Fibroblast of skin of back (primary cell): ENCODE measurements around the gene SYNE1.

Experiments used
- DNase-seq: peaks from one replicate; pipeline ENCODE4 v3.0.0-alpha.2; 2013

The SYNE1 gene

DNA sequence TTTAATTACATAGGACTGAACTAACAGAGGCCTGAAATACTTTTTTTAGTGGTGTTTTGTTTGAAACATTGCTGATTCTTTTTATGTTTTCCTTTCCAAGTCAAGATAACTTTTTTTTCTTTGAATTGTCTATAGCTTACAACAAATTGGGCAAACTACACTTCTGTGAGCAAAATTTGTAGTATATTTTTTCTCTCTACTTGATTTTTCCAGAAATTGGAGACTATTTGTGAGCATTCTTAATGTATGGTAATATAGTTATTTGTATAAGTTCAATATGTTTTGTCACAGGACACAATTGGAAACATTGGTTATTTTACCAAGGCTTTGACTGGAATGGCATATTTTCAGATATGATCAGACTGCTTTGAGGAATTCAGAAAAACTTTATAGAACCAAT lies 216.5 kb downstream of the SYNE1 start:
- no peak for DNase-seq

- DNase-seq: no peak
These were observed 218.6 kb downstream of the SYNE1 start for GRCh38 chr6:152418551-152418950.

GRCh38 chr6:152416652-152417051 lies 220.5 kb downstream of the SYNE1 start:
- no peak for DNase-seq

DNA sequence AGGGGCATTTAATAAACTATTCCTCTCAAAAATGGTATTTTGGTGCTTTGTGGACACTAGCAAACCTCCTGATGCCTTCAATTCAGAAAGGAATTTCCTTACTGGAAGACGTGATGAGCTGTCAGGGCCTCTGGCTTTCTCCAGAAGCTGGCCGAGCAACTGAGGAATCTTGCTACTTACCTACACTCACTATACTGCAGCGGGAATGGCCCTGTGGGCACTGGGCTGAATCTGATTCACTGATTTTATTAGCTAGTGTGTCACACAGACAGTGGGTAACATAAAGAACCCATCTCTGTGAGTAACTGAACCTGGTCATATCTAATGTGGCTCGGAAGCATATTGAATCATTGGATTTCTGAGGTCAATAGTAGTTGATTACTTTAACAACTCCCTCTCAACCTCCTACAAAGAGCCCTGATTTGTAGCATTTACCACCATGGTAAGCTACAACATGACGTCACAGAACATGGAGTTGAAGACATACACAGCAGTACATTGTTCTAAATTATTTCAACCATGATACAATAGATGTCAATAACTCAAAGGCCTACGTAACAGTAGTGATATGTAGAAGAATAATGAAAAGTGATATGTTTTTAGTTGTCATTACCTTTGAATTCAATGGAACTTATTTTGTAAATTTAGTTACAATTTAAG lies 232.1 kb downstream of the SYNE1 start:
- no peak for DNase-seq

DNA sequence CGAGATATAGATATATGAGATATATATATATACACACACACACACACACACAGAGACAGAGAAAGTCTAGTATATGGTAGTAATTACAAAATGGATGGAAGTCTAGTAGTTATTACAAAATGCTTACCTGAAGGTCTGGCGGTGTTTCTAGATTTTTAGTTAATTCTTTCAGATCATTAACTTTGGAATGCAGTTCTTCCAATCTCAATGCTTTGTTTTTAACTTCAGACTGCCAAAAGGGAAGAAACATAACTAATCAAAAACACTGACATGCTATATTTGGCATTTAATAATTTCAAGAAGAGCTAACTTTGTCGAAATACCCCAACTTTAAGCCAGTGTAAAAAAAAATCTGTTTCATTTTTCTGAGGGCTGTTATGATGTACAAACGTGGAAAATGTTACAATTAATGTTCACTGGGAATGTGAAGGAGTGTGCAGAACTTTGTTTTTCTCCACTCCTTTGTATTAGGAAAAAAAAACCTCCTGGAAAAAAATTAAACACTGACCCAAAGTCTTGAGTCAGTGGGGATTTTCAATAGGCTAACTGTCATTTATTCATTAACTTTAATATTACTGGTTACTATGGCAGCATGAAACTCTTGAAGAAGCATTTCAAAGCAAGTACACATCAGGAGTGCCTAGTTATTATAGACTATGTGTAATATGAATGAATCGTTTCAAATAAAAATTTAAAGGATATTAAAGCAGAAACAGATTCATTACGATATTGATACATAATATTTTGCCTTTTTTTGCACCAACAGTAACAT lies 232.9 kb downstream of the SYNE1 start:
- no peak for DNase-seq

- no peak for DNase-seq
These were observed 234.4 kb downstream of the SYNE1 start for GRCh38 chr6:152402791-152403190.

- DNase-seq: peak; percentile 77
These were observed 235.2 kb downstream of the SYNE1 start for GRCh38 chr6:152401978-152402377.

GRCh38 chr6:152399399-152399798 lies 237.8 kb downstream of the SYNE1 start:
- peak; percentile 47 for DNase-seq

GRCh38 chr6:152398993-152399392 lies 238.2 kb downstream of the SYNE1 start:
- no peak for DNase-seq

DNA sequence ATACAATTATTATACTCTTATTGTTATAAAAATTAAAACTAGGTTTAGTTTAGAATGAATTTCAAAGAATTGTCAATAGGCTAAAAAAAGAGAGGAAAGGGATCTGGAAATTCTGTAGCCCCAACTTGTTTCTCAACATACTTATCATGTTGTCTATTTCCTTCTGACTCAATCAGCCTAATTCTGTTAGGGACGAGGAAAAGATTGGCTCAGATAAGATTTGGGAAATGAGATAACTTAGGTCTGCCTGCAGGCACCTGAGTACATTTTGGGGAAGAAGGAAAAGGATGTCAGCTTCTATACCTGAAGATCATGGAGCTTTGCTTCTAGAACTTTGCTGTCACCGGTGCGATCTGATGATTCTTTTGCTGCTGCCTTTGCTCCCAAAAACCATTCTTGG lies 238.8 kb downstream of the SYNE1 start:
- no peak for DNase-seq

GRCh38 chr6:152394303-152394702 lies 242.9 kb downstream of the SYNE1 start:
- DNase-seq: no peak

DNA sequence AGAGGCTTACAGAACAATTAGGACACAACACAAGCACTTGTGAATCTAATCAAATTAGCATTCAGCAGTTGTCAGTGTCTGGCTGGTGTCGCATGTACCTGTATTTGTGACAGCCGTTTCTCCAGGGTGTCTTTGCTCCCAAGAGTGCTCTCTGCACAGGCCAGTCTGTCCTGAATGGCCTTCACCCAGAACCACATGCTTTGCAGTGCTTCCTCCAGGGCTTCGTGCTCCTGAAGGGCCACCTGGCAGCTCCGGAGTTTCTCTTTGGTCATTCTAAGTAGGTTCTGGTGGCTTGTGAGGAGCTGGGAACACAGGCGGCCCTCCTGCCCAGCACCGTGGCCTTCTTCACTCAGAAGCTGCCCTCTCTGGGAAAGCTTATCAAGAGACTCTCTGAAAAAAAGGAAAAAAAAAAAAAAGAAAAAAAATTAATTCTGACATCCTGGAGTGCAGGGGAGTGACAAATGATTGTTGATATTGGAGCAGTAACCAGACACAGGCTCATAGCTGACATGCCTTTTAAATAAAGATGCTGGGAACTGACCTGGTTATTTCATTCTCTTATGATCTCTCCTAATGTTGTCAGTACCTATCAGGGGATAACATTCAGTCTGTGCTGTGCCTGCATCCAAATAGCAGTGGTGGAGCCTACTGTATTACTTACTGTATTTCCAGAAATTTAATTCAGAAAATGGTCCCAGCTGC lies 245.8 kb downstream of the SYNE1 start:
- DNase-seq: peak; percentile 67

- DNase-seq: no peak
These were observed 250.1 kb downstream of the SYNE1 start for GRCh38 chr6:152387091-152387490.

DNA sequence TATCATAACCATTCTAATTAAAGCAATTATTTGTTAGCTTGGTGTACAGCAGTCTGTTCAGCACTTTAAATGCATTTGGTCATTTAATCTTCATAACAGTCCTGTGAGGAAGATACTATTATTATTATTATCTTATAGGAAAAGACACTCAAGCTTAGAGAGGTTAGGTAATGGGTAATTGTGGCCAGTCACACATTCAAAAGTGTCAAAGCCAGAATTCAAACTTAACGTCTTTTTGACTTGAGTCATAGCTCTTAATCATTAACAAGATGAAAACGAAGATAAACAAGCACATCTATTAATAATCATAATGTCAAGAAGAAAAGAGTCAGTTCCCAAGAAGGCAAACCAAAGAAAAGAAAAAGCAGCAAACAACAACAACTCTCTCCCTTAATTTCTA lies 251.0 kb downstream of the SYNE1 start:
- DNase-seq: no peak

- peak; percentile 97 for DNase-seq
These were observed 255.9 kb downstream of the SYNE1 start for GRCh38 chr6:152380993-152381898.

DNA sequence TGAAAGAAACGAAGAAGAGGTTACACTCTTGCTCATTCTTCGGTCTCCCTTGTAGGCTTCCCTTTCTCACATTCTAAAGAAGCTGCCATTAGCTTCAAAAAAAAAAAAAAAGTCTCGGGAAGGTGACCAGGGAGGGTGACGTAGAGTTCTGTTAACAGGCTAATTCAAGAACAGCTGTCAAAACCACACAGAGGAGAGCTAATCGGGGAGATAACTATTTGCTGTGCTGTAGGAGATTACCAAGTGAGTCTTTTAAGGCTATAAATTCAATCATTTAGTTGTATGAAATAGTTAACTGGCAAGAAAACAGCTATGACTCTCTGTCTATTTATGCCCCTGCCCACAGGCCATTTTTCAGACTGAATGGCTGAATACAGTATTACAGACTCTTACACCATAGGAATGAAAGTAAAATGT lies 256.8 kb downstream of the SYNE1 start:
- peak; percentile 82 for DNase-seq

DNA sequence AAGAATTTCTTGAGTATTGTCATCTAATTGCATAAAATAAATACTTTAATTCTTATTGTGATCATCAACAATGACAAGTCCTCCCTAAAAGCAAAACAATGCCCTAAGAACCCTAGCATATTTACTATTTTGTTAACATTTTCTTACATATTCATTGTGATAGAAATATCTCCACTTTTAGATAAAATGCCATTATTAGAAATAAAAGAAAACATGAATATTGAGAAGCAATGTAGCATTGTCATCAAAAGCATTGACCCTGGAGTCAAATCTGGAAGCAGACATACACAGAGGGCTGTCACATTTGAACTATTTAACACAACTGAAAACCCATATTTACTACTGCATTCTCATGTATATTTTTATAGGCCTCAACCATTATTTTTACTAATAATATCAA lies 257.7 kb downstream of the SYNE1 start:
- DNase-seq: no peak

DNA sequence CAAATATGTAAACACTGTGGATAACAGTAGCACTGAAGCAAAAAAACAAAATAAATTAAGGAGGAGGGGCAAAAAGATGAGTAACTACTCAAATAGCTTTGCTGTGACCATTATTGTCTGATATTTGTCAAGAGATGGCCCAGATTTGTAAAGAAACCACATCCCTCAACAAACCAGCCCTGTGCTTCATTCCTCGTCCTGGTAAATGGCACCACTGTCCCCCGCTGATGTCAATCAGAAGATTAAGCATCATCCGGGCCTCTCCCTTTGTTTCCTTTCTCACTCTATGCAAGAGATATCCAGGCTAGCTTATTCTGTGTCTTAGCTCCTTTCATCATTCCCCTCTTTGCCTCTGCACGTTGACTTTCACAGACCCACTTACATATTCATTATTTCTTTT lies 259.0 kb downstream of the SYNE1 start:
- DNase-seq: peak; percentile 77

DNA sequence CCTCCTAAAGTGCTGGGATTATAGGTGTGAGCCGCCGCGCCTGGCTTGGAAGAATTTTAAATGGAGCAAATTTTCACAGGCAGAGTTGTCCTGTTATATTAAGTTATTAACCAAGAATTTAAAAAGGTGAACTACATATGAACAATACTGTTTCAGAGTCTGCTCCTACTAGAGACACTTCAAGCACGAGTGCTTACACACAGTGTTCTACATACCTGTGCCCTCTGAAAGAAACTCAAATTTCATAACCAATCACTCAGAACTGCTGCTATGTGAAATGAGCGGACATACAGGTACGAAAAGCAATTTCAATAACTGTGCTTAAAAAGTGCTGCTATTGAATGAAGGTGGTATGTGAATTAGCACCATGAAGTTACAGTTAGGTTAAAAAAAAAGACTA lies 262.0 kb downstream of the SYNE1 start:
- DNase-seq: no peak

GRCh38 chr6:152372945-152373344 lies 264.2 kb downstream of the SYNE1 start:
- no peak for DNase-seq

DNA sequence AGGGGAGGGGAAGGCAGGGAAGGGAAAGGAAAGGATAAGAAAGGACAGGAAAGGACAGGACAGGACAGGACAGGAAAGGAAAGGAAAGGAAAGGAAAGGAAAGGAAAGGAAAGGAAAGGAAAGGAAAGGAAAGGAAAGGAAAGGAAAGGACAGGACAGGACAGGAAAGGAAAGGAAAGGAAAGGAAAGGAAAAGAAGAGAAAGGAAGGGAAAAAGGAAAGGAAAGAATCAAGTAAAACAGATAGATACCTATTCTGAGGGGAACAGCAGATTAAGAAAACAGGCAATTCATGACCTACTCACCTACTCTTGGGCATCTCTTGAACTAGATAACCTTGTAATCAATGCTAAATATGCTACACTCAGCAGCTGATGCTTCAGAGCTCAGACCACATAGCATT lies 265.4 kb downstream of the SYNE1 start:
- no peak for DNase-seq

DNA sequence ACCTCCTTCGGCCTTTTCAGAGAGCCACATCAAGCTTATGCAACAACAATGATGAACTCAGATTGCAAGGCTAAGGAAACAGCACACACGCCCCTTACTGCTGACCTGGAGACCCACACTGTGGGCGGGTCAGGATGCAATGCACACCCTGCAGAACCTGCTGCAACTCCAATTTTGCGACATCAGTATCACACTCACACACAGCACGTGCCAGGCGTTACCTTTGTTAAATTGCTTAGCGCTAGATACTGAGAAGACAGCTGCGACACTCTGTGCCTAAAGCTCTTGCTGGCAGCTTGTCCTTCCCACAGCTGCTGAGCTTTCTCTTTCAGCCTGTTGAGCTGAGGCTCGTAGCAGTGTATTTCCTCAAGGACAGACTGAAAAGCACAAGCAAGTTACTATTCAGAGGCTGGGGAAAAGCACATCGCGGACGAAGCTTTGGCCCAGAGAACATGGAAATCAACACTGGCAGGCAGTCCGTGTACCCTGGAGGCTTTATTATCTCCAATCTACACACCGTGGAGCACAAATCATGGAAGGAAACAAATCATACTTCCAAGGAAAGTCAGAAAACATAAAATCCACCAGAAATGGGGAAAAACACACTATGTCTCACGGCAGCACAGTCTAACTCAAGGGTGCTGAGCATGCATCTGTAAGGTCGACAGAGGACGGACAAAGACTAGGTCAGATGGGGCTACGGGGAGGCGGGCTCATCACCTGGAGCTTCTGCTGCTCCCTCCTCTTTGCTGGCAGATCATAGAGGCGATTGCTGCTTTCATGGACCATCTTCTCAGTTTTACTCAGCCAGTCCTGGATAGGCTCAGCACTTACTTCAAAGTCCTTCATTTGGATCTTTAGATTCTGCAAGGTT lies 268.2 kb downstream of the SYNE1 start:
- DNase-seq: no peak
